Globus pallidus (tissue), 1 donor: ENCODE measurements around the gene ALKBH1.
A peak's percentile ranks its signal among the peaks of the same experiment; 100 is the strongest.
"Not testable (repeated sequence)": the region's sequence is repeated elsewhere in the genome, so short reads cannot be mapped to it uniquely, and the experiment has no call there.

Experiments used
- DNase-seq: peaks from one replicate; pipeline ENCODE4 v3.0.0-alpha.2; 2015; ENCODE audit warnings: low spot score

ALKBH1 gene

GRCh38 chr14:77673193-77673592, 34.6 kb downstream of the ALKBH1 start:
- DNase-seq, result no peak

GRCh38 chr14:77667331-77667730, 40.5 kb downstream of the ALKBH1 start:
- DNase-seq, result no peak

GRCh38 chr14:77663293-77663692, 44.5 kb downstream of the ALKBH1 start:
- DNase-seq, result no peak

GRCh38 chr14:77661562-77661961, 46.3 kb downstream of the ALKBH1 start:
- not testable (repeated sequence) for DNase-seq

- DNase-seq, result no peak
Measured at GRCh38 chr14:77660754-77661153, 47.1 kb downstream of the ALKBH1 start.

GRCh38 chr14:77659831-77660230, 48.0 kb downstream of the ALKBH1 start:
- no peak for DNase-seq

- DNase-seq, result no peak
Measured at GRCh38 chr14:77657280-77657679, 50.5 kb downstream of the ALKBH1 start.

GRCh38 chr14:77654001-77654441, 53.8 kb downstream of the ALKBH1 start:
- no peak for DNase-seq

GRCh38 chr14:77649326-77649725, 58.5 kb downstream of the ALKBH1 start:
- DNase-seq, result no peak

- DNase-seq, result no peak
Measured at GRCh38 chr14:77648520-77649200, 59.2 kb downstream of the ALKBH1 start.

- DNase-seq, result no peak
Measured at GRCh38 chr14:77647853-77648252, 60.0 kb downstream of the ALKBH1 start.

GRCh38 chr14:77646907-77647306, 60.9 kb downstream of the ALKBH1 start:
- no peak for DNase-seq

- no peak for DNase-seq
Measured at GRCh38 chr14:77645520-77646230, 62.1 kb downstream of the ALKBH1 start.

GRCh38 chr14:77642407-77642806, 65.4 kb downstream of the ALKBH1 start:
- no peak for DNase-seq

GRCh38 chr14:77641534-77642341, 66.1 kb downstream of the ALKBH1 start:
- peak; percentile 63 for DNase-seq

- no peak for DNase-seq
Measured at GRCh38 chr14:77640756-77641533, 66.9 kb downstream of the ALKBH1 start.

GRCh38 chr14:77638771-77639171, 69.1 kb downstream of the ALKBH1 start:
- DNase-seq, result no peak

- DNase-seq, result not testable (repeated sequence)
Measured at GRCh38 chr14:77635869-77636268, 72.0 kb downstream of the ALKBH1 start.

- not testable (repeated sequence) for DNase-seq
Measured at GRCh38 chr14:77635466-77635865, 72.4 kb downstream of the ALKBH1 start.

- DNase-seq, result no peak
Measured at GRCh38 chr14:77630111-77630510, 77.7 kb downstream of the ALKBH1 start.

GRCh38 chr14:77625360-77625759, 82.5 kb downstream of the ALKBH1 start:
- DNase-seq, result no peak

- no peak for DNase-seq
Measured at GRCh38 chr14:77623201-77623600, 84.6 kb downstream of the ALKBH1 start.
